Stimulated activated CD4-positive, alpha-beta T cell treated with anti-CD3 and anti-CD28 coated beads, Interleukin-1b, Interleukin-23, amount 100 ng/mL, for 48 hours (primary cell): ENCODE results near the gene LHFPL2.

Source experiments
- DNase-seq: peaks from one replicate; pipeline ENCODE4 v3.0.0-alpha.2; 2020

LHFPL2 gene

GRCh38 chr5:78613756-78614155 lies 34.8 kb downstream of the LHFPL2 start:
- no peak for DNase-seq

- no peak for DNase-seq
These were observed 35.4 kb downstream of the LHFPL2 start for GRCh38 chr5:78613151-78613533.

GRCh38 chr5:78612227-78613150 lies 36.1 kb downstream of the LHFPL2 start:
- no peak for DNase-seq

- DNase-seq: no peak
These were observed 37.4 kb downstream of the LHFPL2 start for GRCh38 chr5:78611126-78611605.

- no peak for DNase-seq
These were observed 37.9 kb downstream of the LHFPL2 start for GRCh38 chr5:78610636-78611035.

GRCh38 chr5:78610163-78610583 lies 38.4 kb downstream of the LHFPL2 start:
- DNase-seq: no peak

GRCh38 chr5:78607864-78608263 lies 40.7 kb downstream of the LHFPL2 start:
- DNase-seq: no peak

GRCh38 chr5:78606241-78606640 lies 42.3 kb downstream of the LHFPL2 start:
- DNase-seq: no peak

- no peak for DNase-seq
These were observed 43.0 kb downstream of the LHFPL2 start for GRCh38 chr5:78605611-78606010.

- DNase-seq: no peak
These were observed 43.8 kb downstream of the LHFPL2 start for GRCh38 chr5:78604689-78605285.

GRCh38 chr5:78603636-78604175 lies 44.9 kb downstream of the LHFPL2 start:
- no peak for DNase-seq

GRCh38 chr5:78602400-78602799 lies 46.2 kb downstream of the LHFPL2 start:
- no peak for DNase-seq

- no peak for DNase-seq
These were observed 46.8 kb downstream of the LHFPL2 start for GRCh38 chr5:78601559-78602314.

GRCh38 chr5:78600687-78601414 lies 47.7 kb downstream of the LHFPL2 start:
- no peak for DNase-seq

GRCh38 chr5:78598973-78599372 lies 49.6 kb downstream of the LHFPL2 start:
- no peak for DNase-seq

GRCh38 chr5:78597974-78598371 lies 50.6 kb downstream of the LHFPL2 start:
- no peak for DNase-seq

GRCh38 chr5:78597068-78597973 lies 51.3 kb downstream of the LHFPL2 start:
- no peak for DNase-seq

GRCh38 chr5:78595458-78595921 lies 53.1 kb downstream of the LHFPL2 start:
- DNase-seq: no peak

- DNase-seq: no peak
These were observed 53.7 kb downstream of the LHFPL2 start for GRCh38 chr5:78594610-78595457.

GRCh38 chr5:78594021-78594420 lies 54.6 kb downstream of the LHFPL2 start:
- no peak for DNase-seq
